Stimulated activated CD8-positive, alpha-beta memory T cell treated with anti-CD3 and anti-CD28 coated beads, Interleukin-2, amount 100 ng/mL, for 1 hour (primary cell): ENCODE results near the gene FOXI1.

Experiments used
- DNase-seq, 2 donors: peaks; one replicate each; pipeline ENCODE4 v3.0.0-alpha.2; 2020; ENCODE audit warnings: low read depth in 2 of 2

Gene FOXI1

GRCh38 chr5:170105642-170106611 is at the start of gene FOXI1:
FOXI1 (plus strand) TSS chr5:170105897; CDS start chr5:170105958, 61 bp downstream.
- DNase-seq: no peak

- no peak for DNase-seq
Measured at GRCh38 chr5:170056561-170057267, 49.0 kb upstream of the FOXI1 start.

- no peak for DNase-seq
Measured at GRCh38 chr5:170057311-170057710, 48.4 kb upstream of the FOXI1 start.

DNA sequence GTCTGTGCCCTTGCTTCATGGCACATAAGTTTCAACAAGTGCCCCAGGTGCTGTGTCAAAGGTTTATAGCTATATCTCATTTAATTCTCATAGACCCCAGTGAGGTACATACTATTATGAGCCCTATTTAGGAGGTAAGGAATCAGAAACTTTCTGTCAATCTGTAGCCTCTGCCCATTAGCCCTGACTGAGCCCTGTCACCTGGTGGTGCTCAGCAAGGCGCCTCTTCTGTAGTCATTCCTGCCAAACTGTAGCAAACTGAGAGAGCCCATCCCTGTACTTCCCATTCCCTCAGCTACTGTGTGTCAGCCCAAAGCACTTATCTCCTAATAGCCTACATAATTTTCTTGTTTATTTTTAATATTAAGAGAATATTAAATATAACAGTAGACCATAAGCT is 46.5 kb upstream of the FOXI1 start:
- no peak for DNase-seq

- no peak for DNase-seq
Measured at GRCh38 chr5:170067152-170067551, 38.5 kb upstream of the FOXI1 start.

- no peak for DNase-seq
Measured at GRCh38 chr5:170067574-170068170, 38.0 kb upstream of the FOXI1 start.

DNA sequence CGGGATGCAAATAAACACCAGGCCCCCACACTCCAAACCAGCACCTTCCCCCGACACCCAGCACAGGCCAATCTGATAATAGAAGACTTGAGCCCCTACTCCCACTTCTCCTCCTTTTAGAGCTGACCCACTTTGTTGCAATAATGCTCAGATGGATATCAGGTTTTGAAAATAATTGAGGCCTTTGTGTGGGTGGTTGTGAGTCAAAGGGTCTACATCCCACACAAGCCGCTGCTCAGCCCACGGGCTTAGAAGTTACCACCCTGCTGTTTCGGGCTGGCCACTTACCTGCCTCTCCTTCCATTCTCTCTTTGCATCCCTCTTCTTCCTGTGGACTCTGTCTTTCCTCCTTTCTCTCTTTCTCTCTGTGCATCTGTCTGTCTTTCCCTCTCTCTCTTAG is 36.2 kb upstream of the FOXI1 start:
- no peak for DNase-seq

DNA sequence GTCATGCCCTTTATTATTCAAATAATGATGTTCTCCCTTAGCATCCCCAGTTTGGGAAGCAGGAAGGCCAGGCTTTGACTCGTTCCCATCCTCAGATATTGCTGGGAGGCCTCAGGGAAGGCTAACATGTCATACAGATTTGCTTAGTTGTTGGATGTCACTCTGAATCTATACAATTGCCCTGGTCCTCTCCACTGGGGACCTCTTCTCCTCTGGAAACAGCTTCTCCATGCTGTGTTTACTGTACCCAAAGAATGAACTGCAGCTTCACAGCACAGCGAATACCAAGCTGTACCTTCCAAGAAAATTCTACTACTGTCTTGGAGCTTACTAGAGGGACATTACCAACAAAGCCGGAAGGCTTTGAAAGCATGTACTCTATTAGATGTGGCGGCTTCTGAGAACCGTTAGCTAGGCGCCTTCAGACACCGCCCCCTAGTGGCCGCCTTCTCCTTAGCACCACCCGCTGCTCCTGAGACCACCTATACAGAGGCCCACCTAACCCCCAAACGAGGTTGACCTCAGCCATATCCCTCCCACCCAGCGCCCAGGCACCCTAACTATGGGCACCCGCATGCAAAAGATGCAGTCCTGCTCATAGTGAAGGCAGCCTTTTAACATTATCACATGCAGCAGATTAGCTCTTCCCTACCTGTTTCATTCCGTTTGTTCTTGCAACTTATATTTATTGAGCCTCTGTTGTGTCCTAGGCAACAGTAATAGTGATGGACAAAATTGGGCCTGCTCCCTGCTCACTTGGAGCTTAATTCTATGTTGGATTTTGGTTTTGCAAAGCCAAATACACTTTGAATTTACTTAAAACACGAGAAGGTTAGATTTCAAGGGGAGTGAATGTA is 34.9 kb upstream of the FOXI1 start:
- DNase-seq: no peak

DNA sequence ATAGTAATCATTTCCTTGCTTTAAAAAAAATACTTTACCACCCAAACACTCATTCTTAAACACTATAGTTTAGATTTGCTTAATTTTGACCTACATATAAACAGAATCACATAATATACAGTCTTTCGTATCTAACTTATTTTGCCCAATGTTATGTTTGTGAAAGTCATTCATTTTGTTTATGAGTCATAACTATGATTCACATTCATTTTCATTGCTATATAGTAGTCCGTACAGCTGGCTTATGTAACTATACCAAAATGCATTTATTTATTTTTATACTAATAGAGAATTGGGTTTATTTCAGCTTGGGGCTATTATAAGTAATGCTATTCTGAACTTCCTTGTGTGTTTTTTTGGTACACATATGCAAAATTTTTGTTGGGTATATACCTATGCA is 33.9 kb upstream of the FOXI1 start:
- no peak for DNase-seq

DNA sequence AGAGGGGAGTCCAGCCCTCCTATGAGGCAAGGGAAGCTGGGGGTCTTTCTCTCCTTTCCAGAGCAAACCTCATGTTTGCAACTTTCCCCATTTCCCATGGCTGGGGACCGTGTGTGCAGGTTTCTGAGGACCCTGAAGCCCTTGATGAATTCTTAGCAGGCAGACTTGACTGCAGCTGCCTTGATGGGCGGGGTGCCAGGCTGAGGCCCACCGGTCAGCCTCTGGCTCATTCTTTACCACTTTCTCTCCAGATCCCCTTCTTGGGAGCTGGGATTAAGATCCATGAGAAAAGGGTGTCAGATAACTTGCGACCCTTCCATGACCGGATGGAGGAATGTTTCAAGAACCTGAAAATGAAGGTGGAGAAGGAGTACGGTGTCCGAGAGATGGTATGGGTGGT is 30.0 kb upstream of the FOXI1 start:
- no peak for DNase-seq

- no peak for DNase-seq
Measured at GRCh38 chr5:170076211-170076610, 29.5 kb upstream of the FOXI1 start.

GRCh38 chr5:170076739-170077138 is 29.0 kb upstream of the FOXI1 start:
- no peak for DNase-seq

DNA sequence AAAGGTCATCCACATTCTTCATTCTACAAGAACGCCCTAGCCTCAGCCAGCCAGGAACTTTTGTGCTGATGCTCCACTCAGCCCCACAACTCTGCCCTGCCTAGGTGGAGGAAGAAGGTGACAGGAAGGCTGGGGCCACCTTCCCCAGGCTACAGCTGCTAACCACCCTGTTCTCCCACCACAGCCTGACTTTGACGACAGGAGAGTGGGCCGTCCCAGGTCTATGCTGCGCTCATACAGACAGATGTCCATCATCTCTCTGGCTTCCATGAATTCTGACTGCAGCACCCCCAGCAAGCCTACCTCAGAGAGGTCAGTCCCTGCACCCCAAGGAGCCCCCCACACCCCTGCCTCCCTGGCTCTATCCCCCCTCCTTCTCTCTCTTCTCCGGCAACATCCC is 28.2 kb upstream of the FOXI1 start:
- DNase-seq: no peak

DNA sequence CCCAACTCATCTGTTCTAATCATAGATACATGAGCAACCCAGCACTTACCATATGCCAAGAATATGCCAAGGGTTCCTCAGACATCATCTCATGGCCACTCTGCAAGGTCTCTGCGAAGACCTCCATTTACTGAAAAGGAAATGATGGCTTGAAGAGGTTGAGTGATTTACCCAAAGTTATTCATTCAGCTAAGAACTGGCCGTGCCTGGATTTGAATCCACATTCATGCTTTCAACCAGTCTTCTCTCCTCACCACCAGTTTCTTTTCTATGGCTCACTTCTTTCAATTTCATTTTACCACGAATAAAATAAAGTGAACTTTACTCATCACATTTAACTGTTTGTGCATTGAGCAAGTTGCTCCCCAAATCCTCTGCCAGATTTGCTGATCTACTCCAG is 27.2 kb upstream of the FOXI1 start:
- no peak for DNase-seq

DNA sequence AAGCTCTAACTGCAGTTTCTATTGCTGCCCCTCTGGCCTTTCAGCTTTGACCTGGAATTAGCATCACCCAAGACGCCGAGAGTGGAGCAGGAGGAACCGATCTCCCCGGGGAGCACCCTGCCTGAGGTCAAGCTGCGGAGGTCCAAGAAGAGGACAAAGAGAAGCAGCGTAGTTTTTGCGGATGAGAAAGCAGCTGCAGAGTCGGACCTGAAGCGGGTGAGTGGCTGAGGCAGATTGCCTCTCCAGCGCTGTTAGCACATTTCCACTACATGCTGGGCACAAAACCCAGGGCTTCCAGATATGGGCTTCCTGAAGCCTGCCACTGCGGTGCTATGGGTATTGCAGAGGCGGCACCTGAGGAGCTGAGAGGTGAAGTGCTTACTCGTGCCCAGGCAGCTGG is 26.8 kb upstream of the FOXI1 start:
- DNase-seq: no peak

GRCh38 chr5:170080217-170080616 is 25.5 kb upstream of the FOXI1 start:
- no peak for DNase-seq

DNA sequence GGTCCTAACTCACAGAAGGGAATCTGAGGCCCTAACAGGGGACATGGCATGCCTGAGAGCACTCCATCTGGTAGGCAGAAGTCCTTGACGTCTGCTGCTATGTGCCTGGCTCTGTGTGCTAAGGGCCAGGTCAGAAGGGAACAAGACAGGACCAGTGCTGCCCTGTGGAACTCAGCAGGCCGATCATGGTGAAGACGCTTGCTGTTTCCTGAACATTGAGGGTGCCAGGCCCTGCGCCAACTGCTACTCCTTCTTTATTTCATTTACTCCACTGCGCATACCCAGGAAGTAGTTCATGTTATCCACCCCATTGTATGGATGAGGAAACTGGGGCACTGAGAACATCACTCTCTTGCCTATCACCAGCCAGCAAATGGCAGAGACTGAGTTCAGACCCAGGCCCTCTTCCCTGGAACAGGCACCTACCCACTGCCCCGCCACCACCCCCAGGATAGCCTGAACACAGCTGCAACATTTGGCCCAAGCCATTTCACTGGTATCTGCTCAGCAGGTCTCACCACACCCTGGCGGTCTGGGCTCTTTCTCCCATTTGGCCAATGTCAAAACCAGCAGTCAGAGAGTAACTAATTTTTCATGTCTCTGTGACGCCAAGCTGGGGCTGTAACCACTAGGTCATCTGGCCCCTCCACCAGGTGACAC is 24.8 kb upstream of the FOXI1 start:
- DNase-seq: no peak

GRCh38 chr5:170081616-170082015 is 24.1 kb upstream of the FOXI1 start:
- no peak for DNase-seq

- no peak for DNase-seq
Measured at GRCh38 chr5:170082701-170083100, 23.0 kb upstream of the FOXI1 start.

DNA sequence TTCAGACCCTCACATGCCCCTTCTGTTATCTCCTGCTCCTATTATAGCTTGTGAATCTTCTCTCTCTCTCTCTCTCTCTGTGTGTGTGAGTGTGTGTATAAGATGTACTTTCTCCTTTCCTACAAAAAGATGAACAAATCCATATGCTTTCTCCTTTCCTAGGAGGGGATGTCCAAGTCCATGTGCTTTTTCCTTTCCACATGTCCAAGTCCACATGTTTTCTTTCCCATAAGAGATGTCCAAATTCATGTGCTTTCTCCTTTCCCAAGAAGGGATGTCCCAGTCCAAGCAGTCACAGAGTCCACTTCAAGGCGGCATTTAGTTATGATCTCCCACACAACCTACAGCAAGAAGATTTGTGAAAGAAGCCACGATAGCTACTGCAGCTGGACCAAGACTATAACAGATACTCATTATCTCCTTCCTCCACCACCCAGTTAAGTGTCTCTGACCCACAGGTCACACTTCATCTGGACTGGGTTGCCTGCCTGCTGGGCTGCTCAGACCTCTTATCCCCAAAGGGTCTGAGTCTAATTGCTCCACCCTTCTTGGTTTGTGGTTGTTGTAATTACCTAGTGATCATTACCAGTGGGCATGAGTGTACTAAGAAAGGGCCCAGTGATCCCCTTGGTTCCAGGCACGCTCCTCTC is 18.4 kb upstream of the FOXI1 start:
- no peak for DNase-seq
